Measurements from ENCODE around the gene SLC16A2.
"Not testable (repeated sequence)": the region's sequence is repeated elsewhere in the genome, so short reads cannot be mapped to it uniquely, and the experiment has no call there.

SLC16A2 gene

DNA sequence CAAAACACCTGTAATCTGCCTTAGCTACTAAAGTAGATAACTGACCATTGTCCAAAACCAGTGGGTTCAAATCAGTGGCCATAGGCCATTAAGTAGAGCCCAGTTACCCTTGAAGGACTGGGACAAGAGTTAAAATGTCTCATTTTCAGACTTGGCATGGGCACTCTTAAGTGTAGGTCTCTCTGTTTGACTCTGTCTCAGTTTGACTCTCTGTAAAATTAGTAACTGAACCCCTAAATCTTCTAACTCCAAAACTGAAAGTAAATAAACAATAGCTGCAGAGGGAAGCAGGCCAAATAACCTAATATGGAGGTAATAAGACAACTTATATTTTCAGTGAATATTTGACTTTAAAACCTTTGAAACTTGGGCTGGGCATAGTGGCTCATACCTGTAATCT is 89.1 kb downstream of the SLC16A2 start:
- no peak for DNase-seq

DNA sequence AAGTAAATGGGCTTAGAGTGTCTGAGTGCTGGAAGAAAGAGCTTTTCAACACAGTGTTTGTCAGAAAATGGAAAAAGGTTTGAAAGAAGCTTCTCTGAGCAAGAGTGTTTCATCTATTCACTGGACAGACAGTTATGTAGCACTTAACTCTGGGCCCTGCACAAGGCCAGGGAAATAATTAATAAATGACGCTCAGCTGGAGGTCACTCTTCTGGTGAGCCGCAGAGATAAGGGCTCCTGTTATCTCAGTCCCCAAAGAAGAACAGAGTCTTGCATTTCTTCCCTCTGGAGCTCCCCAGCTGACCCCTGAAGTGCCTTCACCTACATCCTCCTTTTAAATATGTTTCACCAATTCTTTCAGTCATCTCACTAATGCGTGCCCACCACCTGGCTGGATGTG is 90.4 kb downstream of the SLC16A2 start:
- DNase-seq = no peak

GRCh38 chrX:74514384-74514783 is 93.1 kb downstream of the SLC16A2 start:
- no peak for DNase-seq

DNA sequence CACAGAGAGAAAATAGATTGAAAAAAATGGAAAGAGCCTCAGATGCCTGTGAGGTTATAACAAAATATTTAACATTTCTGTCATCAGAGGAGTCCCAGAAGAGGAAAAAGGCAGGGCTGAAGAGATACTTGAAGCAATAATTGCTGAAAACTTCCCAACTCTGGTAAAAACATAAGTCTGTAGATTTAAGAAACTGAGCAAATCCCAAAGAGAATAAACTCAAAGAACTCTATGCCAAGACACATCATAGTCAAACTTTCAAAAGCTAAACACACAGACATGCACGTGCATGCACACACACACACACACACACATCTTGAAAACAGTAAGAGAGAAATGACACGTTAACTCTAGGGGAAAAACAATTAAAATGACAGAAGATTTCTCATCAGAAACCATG is 94.1 kb downstream of the SLC16A2 start:
- no peak for DNase-seq

- DNase-seq = not testable (repeated sequence)
These were observed 94.7 kb downstream of the SLC16A2 start for GRCh38 chrX:74516013-74516412.

DNA sequence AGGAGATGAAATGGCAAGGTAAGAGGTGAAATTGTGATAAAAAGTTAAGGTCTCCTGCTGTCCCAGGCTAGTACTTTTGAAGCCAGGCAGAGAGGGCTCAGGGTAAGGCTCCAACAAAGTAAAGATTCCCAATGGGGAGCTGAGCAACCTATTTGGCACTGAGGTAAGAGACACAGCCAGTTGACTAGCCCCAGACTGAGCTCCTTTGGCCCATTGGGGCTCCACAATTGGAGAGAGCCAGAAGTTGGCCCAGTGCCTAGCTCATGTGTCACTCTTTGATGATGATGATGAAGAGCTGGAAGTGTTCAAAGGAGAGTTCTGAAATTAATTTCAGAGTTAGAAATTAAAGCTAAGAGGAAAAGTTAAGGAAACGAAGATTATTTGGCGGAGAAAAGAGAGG is 98.6 kb downstream of the SLC16A2 start:
- DNase-seq = no peak

GRCh38 chrX:74520291-74520690 is 99.0 kb downstream of the SLC16A2 start:
- DNase-seq = no peak

- no peak for DNase-seq
These were observed 99.6 kb downstream of the SLC16A2 start for GRCh38 chrX:74520896-74521295.

- no peak for DNase-seq
These were observed 100.9 kb downstream of the SLC16A2 start for GRCh38 chrX:74521961-74522751.

GRCh38 chrX:74523224-74523623 is 101.9 kb downstream of the SLC16A2 start:
- no peak for DNase-seq

DNA sequence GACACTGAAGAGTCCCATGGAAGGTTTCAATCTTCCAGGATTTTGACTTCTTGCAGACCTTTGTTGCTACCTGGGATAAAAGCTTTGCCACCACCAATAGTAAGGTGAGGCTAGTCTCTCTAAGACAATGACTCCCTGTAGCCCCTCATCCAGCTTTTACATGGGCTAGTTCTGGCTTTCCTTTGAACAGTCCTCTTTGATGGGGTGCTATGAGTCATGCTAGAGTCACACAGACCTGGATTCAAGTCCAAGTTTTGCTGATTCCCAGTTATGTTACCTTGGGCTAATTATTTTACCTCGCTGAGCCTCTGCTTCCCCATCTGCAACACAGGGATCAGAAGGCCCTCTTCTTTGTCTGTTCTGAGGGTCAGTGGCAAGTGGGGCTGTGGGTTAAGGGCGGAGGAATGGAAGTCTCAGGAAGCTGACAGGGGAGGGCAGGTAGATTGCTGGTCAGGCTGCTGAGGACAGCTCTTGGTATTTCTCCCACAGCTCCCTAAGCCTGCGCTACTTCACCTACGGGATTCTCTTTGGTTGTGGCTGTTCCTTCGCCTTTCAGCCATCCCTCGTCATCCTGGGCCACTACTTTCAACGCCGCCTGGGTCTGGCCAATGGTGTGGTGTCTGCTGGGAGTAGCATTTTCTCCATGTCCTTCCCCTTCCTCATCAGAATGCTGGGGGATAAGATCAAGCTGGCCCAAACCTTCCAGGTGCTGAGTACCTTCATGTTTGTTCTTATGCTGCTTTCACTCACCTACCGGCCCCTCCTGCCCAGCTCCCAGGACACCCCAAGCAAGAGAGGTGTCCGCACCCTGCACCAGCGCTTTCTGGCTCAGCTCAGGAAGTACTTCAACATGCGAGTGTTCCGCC is 102.8 kb downstream of the SLC16A2 start:
- DNase-seq = no peak

GRCh38 chrX:74525116-74525515 is 103.8 kb downstream of the SLC16A2 start:
- DNase-seq = no peak

GRCh38 chrX:74526764-74527163 is 105.5 kb downstream of the SLC16A2 start:
- no peak for DNase-seq

GRCh38 chrX:74527350-74527749 is 106.1 kb downstream of the SLC16A2 start:
- DNase-seq = no peak

- no peak for DNase-seq
These were observed 108.0 kb downstream of the SLC16A2 start for GRCh38 chrX:74529311-74529710.

DNA sequence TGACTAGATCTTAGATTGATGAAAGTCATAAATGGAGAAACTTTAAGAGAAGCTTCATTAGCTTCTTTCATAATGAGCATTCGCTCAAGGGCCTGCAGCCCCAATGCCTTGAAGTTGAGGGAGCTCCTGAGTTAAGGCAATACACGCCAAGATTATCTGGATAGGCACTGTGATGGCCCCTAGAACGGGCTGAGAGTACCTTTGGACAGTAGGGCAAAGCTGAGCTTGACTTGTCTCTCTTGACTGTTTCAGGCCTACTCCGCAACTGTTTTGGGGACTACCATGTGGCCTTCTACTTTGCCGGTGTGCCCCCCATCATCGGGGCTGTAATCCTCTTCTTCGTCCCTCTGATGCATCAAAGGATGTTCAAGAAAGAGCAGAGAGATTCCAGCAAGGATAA is 109.8 kb downstream of the SLC16A2 start:
- DNase-seq = no peak

- no peak for DNase-seq
These were observed 113.3 kb downstream of the SLC16A2 start for GRCh38 chrX:74534569-74535038.

DNA sequence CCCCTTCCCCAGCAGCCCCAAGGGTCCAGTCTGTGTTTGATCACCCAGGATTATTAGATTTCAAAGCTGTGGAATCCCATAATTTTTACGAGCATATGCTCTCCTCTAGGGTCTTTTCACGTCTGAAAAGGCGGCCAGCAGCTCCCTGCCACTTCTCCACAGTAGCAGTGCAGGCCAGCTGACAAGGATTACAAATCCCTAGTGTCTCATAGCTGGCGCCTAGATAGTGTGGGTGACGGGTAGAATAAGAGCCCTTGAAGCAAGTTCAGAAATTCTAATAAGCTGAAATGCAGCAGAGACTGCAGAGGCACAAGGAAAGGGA is 113.8 kb downstream of the SLC16A2 start:
- no peak for DNase-seq

GRCh38 chrX:74535408-74536151 is 114.3 kb downstream of the SLC16A2 start:
- DNase-seq = peak; percentile 18

DNA sequence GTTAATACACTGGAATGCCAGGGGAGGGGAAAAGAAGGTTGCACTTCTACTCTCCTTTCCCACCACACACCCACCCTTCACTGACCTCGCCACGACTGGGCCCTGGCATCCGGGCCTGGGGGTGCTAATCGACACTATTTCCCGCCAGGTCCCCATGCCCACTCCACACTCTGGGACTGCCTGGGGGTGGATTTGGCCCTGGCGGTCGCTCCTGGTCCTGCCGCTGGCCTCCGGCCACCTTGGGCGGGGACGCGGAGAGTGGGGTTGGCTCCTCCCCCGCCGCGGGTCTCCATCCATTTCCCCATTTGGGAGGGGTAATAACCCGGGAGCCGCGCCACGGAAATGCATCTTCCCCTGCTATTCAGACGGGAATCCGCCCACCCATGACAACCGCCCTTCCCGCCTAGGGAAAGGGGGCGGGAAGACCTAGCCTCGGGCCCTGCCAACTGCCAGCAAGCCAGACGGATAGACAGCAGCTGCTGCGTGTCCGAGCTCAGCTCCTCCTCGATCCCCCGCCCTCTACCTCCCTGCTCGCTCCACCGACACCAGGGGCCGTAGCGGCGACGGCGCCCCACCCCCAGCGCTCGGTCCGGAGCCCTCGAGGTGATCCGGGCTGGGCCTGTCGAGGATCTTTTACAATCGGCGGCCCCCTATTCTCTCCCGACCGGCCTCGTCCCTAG is 115.0 kb downstream of the SLC16A2 start:
- peak; percentile 14 for DNase-seq

GRCh38 chrX:74536832-74537371 is 115.6 kb downstream of the SLC16A2 start:
- DNase-seq = no peak

DNA sequence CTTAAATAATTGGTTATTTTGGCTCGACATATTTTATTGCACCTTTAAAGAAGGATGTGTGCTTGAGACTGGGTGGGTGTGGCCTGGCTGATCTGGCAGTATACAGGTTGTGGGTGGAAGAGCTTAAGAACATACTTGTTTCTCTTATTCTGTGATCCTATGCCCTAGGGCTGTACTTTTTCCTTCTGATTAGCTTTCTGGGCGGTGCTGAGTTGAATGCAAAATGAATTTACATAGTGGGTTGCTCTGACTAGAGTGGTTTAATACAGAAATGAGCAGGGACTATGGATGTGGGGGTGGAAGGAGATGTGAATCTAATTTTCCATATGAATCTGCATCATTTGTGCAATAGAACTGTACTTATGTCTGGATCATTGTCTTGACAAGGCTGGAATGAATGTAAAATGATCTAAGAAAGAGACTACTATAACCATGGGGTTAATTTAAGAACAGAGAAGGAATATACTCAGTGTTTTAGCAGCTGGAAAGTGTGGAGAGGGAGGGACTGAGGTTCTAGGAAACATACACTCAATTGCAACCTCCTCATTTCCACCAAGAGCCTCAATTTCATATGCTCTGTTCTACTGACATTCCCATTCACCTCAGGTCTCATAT is 119.4 kb downstream of the SLC16A2 start:
- DNase-seq = no peak
